Measurements from ENCODE around the gene IQSEC1.

The IQSEC1 gene

DNA sequence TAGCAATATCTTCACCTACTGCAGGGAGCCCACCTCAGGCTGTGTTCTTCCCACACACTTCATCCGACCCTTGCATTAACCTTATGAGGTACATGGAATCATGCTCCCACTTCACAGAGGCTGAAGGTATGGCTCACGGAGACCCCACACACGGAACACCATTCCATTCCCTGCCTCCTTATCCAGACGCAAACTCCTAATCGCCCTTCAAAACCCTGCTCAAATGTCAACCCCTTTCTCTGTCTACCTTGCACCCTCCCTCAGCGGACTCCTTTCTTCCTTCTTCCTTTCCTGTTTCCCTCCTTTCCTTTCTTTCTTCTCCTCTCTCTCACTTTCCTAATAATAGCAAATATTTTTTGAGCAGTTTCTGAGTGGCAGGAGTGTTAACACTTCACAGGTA lies 23.8 kb downstream of the IQSEC1 start:
- no peak for DNase-seq (ENCODE audit: low read depth in 1 of 2, low spot score in 1 of 2)

DNA sequence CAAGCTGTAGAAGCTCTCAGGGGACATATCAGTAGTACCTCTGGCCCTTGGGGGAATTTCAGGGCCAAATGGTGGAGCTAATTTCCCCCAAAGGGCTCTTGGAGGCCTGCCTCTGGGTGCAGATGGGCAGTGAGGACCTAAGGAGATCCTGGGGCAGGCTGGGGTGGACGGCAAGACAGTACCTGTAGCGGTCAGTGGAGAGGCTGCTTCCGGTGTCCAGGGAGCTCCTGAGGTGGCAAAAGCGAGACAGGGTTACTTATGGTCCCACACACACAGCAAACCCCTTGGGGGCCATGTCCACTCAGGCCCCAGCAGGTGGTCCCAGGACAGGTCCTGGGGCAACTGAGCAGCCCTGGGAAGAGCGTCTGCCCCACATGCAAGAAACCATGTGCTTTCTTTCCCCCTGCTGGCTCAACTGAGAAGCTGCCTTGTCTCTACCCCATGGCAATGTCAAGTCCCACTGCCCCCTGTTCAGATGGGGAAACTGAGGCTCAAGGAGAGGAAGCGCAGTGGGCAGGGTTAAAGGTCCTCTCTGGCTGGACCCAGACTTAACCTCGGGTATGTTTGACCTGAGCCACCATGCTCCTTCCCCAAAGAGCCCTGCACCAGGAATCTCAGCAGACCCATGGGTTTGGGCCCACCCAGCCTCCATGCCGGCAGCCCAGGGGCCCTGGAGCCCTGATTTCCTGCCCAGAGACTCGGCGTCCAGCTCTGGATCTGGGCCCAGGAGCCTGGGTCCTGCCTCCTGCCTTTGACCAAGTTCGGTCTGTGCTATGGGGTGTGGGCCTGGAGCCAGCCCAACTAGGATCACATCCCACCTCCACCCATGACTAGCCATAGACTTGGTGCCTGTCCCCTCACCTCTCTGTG lies 25.7 kb downstream of the IQSEC1 start:
- DNase-seq (ENCODE audit: low read depth in 1 of 2, low spot score in 1 of 2): no peak

DNA sequence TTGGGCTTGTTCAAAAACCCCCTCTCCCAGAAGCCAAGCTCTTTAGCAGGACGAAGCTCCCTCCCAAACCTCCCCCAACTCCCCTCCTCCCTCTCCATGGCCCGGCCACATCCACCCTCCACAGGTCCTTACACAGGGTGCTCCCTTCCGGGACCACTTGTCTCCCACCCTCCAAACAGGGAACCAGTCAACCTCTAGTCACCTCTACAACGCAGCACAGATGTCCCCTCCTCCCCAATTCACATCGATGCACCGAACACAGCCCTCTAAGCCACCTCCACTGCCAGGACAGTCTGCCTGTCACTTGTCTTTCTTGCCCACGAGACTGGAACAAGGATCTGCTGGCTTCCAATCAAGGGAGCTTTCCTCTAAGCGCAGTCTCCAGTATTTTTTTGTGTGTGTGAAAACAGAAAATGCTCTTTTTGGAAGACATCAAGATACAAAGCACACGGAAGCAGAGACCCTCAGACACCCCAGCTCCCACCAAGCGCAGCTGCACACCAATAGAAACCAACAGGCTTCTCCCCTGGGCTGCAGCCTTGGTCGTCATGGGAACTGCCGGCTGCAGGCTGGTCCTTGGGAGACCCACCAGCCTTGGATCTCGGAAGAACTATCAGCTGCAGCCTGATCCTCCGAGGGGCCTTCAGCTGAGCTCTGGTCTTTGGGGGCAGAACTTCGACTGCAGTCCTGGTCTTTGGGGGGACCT lies 26.5 kb downstream of the IQSEC1 start:
- no peak for DNase-seq (ENCODE audit: low read depth in 1 of 2, low spot score in 1 of 2)

DNA sequence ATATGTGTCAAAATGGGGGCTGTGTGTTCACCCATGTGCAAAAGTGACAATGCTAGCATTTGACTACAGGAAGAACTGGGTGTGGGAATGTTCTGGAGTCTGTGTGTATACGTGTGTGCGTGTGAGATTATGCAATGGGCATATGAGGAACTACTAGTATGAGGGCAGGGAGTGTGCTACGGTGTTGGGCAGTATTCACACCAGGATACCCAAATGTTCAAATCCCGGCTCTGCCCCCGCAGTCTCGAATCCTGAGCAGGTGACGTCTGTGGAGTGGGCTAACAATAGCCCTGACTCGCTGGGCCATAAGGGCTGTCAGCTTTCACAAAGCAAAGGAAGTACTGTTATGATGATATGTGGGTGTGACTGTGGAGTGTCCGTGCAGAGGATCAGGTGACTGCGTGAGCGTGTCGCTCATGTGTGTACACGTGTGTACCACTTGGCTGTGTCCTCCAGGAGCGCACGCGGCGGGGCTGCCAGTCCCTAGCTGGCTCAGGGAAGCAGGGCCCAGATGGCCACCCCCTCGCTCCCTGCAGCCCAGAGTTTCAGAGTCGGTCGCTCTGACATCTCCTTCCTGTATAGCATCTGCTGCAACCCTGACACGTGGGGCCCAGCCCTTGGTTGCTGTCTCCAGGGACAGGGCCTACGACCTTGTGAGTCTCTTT lies 27.2 kb downstream of the IQSEC1 start:
- no peak for DNase-seq (ENCODE audit: low read depth in 1 of 2, low spot score in 1 of 2)

DNA sequence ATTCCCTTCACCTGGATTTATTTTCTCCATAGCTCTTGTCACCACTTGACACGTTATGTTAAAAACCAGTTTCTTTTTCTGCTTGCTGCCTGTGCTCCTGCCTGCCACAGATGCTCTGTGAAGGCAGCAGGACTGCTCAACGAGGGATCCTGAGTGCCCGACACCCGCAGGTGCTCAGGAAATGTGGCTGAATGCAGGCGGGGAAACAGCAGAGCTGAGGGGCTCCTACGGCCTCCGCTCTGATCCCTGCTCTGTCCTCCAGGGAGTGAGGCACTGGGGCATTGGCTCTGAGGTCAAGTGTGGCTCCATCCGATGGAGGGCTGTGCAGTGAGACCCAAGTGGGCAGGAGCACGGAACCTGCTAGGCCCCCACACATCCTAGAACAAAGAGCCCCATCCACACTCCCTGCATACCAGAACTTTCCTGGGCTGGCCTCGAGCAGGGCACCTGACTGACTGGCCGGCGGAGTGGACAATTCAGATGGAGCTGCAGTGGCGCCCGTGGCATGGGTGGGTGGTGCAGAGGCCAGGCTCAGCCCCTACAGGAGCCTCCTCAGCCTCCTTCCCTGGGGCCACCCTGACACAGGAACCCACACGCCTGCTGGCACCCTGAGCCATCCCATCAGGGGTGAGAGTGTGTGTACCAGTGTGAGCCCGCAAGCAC lies 27.9 kb downstream of the IQSEC1 start:
- no peak for DNase-seq (ENCODE audit: low read depth in 1 of 2, low spot score in 1 of 2)

DNA sequence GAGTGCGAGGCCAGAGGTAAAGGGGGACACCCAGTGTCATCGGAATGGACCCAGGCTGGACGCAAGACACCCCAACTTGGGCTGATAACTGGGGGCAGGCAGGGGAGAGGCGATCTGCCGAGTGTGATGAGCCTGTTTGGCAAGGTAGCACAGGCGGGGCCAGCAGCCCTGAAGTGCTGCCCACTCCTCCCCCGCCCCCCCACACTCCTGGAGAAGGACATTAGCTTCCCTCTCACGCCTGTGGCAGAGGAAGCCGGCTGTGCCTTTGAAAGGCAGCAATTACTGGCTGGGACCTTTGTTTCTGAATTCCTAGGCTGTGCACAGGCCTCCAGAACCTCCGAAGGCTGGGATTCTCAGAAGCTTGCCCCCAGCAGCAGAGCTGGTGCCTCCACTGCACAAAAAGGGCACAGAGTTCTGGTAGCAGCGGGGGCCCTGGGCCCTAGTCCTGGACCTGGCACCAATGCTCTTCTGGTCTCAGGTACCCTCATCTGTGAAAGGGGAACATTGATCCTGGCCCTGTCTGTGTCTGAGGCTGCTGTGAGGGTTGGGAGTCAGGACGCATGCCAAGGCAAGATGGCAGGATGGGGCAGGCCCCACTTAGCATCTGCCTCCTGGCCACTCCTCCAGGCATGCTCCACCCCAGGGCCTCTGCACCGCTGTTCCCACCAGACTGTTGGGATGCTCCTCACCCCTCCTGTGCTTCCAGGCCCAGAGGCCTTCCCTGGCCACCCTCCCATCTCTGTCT lies 28.6 kb downstream of the IQSEC1 start:
- no peak for DNase-seq (ENCODE audit: low read depth in 1 of 2, low spot score in 1 of 2)

DNA sequence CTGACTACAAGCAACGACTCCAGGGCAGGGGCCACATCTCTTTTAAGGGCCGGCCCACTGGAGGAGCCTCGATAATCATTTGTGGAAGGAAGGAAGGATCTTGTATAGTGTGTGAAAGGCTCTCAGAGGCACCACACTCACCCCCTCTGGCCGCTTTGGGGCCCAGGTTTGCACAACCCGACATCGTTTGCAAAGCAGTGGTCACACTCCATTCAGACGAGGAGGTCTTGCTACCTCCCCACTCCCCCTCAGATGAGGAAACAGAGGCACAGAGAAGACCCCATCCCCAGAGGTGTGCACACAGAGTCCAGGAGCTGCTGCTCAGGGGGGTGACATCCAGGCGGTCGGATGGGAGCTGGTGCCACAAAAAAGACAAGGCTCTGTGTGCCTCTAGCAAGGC lies 29.6 kb downstream of the IQSEC1 start:
- DNase-seq (ENCODE audit: low read depth in 1 of 2, low spot score in 1 of 2): no peak

DNA sequence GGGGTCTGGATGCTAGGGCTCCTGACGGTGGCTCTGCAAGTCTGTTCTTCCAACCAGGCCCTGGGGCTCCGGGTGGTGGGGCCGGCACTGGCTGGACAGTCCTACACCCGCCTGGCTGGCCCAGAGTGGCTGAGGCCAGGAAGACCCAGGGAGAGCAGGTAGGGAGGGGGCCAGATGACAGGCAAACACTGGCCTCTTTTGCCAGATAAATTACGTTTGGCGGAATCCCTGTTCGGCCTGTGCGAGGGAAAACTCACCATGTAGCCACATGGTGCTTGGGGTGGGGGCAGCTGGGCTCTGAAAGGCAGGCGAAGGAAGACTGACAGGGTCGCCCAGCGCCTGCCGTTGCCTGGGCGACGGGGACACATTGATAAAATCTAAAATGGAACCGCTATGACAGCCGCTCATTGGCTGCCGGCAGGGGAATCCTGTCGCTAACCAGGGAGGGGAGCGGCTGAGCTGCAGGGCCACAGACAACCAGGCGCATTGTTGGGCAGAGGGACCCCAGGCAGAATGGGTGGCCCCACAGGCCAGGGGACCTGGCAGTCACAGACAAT lies 30.4 kb downstream of the IQSEC1 start:
- DNase-seq (ENCODE audit: low read depth in 1 of 2, low spot score in 1 of 2): no peak

DNA sequence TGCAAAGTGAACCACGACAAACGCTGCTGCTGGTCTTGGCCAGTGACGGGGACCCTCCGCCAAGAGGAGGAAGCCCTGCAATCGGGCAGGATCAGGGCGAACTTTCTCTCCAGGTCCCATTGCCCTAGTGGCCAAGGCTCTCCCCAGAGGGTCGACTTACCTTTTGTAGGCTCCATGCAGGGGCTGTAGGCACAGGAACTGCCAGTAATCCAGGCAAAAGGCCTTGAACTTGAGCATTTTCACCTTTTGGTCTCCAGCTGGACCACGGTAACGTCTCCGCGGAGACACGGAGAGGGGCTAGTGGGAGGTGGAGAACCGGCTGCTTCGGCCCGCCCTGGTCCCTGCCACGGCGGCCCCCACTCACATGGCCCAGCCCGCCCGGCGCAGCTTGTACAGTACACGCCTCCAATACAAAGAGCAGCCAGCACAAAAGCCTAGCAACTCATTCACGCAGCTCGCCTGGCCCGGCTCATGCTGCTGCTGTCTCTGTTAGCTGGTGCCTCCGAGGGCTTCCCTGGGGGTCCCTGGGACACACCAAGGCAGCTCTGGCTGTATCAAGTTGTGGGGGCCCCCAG lies 31.0 kb downstream of the IQSEC1 start:
- DNase-seq (ENCODE audit: low read depth in 1 of 2, low spot score in 1 of 2): no peak

DNA sequence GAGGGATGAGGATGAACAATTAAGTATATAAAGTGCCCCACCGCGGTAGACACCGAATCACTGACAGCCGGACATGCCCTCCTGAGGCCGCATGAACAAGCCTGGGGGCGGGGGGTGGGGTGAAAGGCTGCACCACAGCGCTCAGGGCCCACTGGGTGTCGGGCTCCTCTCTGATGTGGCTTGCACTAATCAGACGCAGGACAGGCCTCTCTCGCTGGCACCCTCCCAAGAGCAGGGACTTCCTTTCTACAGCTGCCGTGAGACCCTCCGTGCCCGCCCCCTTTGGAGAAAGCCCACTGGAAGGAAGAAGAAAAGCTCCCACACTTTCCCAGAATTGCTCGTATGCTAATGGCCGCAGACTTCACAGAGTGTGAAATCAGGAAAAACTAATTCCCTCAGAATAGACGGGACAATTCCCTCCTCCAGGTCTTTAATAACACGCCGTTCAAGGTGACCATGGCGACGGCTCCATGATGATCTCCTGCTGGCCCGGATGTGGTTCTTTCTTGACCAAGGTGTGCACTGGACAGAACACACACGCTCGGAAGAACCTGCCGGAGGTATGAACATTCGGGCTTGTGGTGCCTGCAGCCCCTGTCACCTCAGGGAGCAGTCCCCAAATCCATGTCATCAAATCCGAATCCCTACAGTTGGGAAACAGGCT lies 32.0 kb downstream of the IQSEC1 start:
- no peak for DNase-seq (ENCODE audit: low read depth in 1 of 2, low spot score in 1 of 2)

DNA sequence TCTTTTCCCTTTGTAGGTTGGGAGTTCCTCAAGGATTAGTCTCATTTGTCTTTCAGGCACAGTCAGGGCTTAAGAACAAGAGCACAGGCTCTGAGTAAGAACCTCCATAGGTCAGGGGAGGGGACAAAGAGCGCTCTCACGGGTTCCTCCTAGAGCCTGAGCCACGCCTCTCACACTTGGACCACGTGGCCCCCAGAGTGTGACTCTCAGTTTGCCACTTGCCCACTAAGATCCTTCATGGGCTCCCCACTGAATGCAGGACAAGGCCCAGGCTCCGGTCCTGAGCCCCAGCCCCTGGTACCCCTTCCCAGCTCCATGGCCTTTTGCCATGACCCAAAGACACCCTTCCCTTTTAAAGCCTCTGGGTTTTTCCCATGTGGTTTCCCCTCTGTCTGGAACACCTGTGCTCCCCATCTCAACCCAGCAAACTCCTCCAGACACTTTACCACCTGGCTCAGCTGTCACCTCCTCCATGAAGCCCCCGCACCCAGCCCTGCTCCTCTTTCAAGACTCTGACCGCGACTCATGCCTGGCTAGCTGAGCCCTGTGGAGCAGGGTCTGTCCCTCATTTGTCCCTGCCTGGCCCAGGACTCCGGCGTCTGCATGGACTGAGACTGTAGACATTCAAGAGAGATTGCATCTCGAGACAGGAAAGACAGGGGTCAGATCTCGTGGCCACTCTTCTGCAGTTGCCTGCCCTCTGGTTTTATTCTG lies 32.7 kb downstream of the IQSEC1 start:
- DNase-seq (ENCODE audit: low read depth in 1 of 2, low spot score in 1 of 2): no peak

DNA sequence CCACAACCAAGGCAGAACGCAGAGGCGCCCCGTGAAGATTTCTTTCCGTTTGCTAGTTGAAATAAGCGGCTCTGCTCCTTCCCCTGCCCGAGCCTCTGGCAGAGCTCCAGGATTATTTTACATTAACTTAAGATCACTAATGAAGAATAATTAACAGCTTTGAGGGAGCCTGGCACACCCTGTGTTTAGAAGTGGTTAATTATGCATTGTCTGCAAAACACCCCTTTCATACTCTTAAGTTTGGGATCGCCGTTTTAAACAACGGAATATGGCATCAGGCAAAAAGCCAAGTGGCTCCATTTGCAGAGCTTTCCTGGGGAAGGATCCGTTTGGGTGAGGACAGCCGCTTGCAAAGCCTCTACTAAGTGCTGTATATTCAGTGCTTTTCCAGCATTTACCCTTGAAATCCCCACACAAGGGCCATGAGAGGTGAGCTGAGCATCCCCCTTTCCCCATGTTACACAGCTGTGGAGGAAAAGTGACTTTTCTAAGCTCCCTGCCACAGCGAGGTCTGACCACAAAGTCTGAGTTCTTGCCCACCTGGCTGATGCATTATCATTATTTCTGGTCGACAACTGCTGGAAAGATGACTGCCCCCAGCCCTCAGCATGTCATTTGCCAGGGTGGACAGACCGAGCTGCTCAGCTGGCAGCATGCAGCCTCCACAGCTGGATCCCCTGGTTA lies 33.9 kb downstream of the IQSEC1 start:
- DNase-seq (ENCODE audit: low read depth in 1 of 2, low spot score in 1 of 2): no peak

DNA sequence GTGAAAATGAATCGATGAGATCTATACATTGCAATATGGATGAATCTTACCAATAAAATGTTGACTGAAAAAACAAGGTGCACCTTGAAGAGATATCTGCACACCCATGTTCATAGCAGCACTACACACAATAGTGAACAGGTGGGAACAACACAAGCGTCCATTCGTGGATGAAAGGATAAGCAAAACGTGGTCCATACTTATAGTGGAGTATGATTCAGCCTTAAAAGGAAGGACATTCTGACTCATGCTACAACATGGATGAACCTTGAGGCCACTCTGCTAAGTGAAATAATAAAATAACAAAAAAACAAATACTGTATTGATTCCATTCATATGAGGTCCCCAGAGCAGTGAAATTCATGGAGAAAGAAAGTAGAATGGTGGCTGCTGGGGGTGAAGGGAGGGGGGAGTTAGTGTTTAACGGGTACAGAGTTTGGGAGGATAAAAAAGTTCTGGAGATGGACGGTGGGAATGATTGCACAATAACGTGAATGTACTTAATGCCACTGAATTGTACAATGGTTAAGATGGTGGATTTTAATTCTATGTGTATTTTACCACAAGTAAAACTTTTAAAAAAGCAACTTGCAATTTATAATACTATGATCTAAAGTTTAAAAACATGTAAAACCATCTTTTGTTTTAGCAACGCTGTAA lies 35.6 kb downstream of the IQSEC1 start:
- DNase-seq (ENCODE audit: low read depth in 1 of 2, low spot score in 1 of 2): no peak

DNA sequence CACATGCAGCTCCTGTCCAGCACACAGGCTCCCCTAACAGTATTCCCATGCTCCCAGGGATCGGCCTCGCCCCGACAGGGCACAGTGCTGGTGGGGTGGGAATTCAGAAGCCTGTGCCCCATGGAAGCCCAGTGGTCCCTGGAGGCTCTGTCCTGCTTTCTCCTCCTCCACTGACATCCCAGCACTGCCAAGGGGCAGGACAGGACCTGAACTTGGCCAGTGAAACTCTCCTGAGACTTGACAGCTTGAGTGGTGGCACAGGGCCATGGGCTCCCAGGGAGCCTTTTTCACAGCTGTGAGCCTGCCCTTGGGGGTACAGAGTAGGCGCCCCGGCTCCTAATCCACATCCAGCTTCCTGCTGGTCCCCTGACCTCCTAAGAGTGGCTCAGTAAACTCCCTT lies 38.4 kb downstream of the IQSEC1 start:
- DNase-seq (ENCODE audit: low read depth in 1 of 2, low spot score in 1 of 2): no peak

DNA sequence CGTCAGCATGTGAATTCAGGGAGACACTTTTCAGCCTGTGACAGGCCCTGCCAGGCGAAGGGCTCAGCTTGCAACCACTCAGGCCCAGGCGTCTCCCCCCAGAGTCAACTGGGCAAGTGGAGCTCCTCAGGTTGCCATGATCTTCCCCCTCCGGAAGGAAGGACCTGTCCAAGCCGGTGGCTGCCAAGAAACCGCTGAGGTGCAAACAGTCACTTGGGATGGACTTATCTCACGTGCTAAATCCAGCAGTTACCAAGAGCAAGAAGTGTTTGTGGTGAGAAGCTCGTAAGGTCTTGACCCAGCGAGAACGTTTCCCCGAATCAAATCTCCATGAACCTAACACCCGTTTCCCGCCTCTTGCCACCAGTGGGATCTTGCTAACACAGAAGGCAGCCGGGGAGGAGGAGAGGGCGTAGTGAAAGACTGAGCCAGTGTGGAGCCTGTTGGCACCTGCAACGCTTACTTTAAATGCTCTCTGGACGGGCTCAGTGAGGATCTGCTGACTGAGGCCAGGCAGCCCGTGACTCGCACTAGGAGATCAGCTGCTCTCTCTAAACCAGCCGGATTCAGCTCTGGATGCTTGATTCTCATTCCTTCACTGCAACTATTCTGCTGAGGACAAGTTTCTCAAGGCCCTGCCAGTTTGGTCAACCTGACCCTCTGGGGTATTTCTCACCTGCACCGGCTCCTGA lies 39.0 kb downstream of the IQSEC1 start:
- no peak for DNase-seq (ENCODE audit: low read depth in 1 of 2, low spot score in 1 of 2)

DNA sequence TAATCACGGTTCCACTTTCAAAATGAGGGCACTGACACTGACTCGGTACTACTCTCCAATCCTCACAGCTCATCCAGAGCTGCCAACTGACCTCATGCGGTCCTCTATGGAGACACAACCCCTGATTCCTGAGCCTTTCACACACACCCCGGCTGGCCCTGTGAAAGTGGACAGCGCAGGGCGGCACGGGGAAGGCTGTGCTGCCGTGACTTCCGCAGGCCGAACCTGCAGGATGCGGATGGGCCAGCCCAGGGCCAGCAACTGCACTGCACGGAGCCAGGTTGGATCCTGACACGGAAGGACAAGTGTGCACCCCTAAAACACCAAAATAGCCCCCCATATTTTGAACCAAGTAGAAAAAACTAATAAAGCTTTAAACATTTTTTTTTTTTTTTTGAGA lies 41.0 kb downstream of the IQSEC1 start:
- DNase-seq (ENCODE audit: low read depth in 1 of 2, low spot score in 1 of 2): no peak

DNA sequence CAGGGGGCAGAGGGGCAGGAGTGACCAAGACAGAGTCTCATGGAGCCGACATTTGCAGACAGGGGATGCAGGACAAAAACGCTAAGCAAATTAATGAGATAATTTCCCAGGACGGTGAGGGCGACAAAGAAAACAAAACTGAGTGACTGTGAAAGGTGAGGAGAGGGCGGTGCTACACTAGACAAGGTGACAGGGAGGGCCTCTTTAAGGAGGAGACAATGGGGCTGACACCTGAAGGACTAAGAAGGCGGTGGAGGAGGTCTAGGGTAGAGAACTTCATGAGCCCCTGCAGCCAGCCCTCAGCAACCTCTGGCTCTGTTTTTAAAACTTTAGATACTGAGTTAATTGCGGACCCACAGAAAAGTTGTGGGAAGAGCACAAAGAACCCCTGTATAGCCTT lies 41.6 kb downstream of the IQSEC1 start:
- DNase-seq (ENCODE audit: low read depth in 1 of 2, low spot score in 1 of 2): no peak
